ENCODE results near the gene WDR93. TPM values are rescaled to one million over a fixed set of nuclear protein-coding genes. Genes with fewer than 3 reads are reported as not detected.

WDR93 gene
- total and polyA plus RNA-seq, 12 donors = 0.09 to 0.15 (median 0.15) TPM; not detected in 9

DNA sequence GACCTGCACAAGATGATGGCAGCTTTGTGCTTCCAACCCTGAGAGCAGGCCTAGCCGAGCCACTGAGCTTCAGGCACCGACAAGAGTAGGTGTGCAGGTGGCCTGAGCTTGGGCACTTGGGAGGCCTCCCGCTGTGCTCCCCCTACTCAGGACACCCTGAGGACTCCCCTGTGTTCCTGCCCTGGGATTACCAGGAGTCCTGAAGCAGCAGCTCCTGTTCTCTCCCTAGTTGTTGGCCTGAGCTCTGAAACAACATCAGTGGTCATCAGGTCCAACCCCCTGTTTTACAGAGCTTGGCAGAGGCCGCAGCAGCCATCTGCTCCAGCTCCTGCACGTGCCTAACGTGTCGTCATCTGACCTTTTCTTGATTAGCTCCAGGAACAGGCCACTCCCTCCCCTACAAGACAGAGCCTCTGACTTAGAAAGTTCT lies 77.5 kb downstream of the WDR93 start:
- intact Hi-C loops (cut with DNase I) = loop anchor here in 5 of 10 donors (10.0 kb wide), 4 partner anchors 63 to 317 kb away; no protein-coding TSS in a partner anchor
- no peak overlapping the region for H3K4me3 ChIP-seq
- peak overlapping the region in 2 of 10 donors; percentile 9 to 52 for H3K27ac ChIP-seq
- TF ChIP-seq, protein P1, sequence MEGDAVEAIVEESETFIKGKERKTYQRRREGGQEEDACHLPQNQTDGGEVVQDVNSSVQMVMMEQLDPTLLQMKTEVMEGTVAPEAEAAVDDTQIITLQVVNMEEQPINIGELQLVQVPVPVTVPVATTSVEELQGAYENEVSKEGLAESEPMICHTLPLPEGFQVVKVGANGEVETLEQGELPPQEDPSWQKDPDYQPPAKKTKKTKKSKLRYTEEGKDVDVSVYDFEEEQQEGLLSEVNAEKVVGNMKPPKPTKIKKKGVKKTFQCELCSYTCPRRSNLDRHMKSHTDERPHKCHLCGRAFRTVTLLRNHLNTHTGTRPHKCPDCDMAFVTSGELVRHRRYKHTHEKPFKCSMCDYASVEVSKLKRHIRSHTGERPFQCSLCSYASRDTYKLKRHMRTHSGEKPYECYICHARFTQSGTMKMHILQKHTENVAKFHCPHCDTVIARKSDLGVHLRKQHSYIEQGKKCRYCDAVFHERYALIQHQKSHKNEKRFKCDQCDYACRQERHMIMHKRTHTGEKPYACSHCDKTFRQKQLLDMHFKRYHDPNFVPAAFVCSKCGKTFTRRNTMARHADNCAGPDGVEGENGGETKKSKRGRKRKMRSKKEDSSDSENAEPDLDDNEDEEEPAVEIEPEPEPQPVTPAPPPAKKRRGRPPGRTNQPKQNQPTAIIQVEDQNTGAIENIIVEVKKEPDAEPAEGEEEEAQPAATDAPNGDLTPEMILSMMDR (IDR thresholded peaks at IDR 0.05) = no peak
- no peaks in the 10 kb centered on the region for H3K36me3 ChIP-seq
- ATAC-seq = peak; percentile 33 to 84 (median 56)
- no peaks in the 10 kb centered on the region for H3K9me3 ChIP-seq
- 52 to 56% methylated on average over 7 of the region's 7 CpGs for WGBS, 2 donors
- no peaks in the 10 kb centered on the region for H3K27me3 ChIP-seq
- no peak for DNase-seq
- peaks cover 0 to 16% (median 7%) of the 10 kb centered on the region in 9 donors for H3K4me1 ChIP-seq

DNA sequence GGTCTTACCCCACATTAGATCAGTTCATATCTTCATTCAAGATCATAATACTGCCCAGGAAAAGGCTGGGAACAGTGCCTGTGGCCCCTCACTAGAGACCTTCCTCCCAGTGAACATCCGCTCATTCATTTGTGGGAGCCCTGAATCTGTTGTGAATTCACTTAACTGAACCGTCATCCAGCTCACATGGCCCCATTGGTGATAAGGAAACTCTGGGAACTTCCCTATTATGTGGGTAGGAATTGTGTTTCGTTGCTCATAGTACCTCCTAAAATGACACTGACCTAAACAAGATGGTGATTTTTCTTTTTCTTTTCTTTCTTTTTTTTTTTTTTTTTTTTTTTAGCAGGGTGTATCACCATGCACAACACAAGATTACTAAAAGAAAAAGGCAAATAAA lies 78.8 kb downstream of the WDR93 start:
- Histone ChIP-seq H3K4me3 (no peak overlapping the region), H3K27ac (no peak overlapping the region), H3K27me3 (no peaks in the 10 kb centered on the region), H3K9me3 (no peaks in the 10 kb centered on the region), H3K4me1 (peaks cover 0 to 16% (median 7%) of the 10 kb centered on the region in 9 donors), H3K36me3 (no peaks in the 10 kb centered on the region)
- intact Hi-C loops (cut with DNase I) = loop anchor here in 5 of 10 donors (10.0 kb wide), 4 partner anchors 65 to 315 kb away; no protein-coding TSS in a partner anchor
- no peak for DNase-seq
- ATAC-seq = no peak
- WGBS, 2 donors = 88 to 94% methylated on average over 3 of the region's 3 CpGs
- TF ChIP-seq, protein P1 (IDR thresholded peaks at IDR 0.05) = no peak

DNA sequence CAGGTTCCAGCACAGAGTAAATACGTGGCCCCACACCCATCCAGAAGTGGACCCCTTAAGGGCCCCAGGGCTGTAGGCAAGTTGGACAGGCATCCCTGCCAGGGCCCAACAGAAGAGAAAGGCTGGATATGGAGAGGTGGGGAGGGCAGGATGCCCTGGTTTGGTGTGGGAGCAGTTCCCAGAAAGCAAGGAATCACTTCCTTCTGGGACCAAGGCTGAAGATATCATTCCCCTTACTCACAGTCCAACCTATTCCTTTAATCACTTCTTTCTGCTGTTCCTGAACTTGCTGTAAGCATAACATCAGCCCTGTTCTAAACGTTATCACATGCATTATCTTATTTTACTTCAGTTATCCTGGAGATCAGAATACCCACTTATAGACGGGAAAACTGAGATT lies 79.4 kb downstream of the WDR93 start:
- TF ChIP-seq, protein P1 (IDR thresholded peaks at IDR 0.05) = no peak
- intact Hi-C loops (cut with DNase I) = no loop called here
- ATAC-seq (no peak), DNase-seq (no peak)
- WGBS, 2 donors = 77 to 81% methylated on average over 3 of the region's 3 CpGs
- H3K27ac ChIP-seq = no peak overlapping the region
- peaks cover 0 to 16% (median 7%) of the 10 kb centered on the region in 9 donors for H3K4me1 ChIP-seq
- H3K9me3 ChIP-seq = no peaks in the 10 kb centered on the region
- no peaks in the 10 kb centered on the region for H3K36me3 ChIP-seq
- H3K27me3 ChIP-seq = no peaks in the 10 kb centered on the region
- H3K4me3 ChIP-seq = no peak overlapping the region

DNA sequence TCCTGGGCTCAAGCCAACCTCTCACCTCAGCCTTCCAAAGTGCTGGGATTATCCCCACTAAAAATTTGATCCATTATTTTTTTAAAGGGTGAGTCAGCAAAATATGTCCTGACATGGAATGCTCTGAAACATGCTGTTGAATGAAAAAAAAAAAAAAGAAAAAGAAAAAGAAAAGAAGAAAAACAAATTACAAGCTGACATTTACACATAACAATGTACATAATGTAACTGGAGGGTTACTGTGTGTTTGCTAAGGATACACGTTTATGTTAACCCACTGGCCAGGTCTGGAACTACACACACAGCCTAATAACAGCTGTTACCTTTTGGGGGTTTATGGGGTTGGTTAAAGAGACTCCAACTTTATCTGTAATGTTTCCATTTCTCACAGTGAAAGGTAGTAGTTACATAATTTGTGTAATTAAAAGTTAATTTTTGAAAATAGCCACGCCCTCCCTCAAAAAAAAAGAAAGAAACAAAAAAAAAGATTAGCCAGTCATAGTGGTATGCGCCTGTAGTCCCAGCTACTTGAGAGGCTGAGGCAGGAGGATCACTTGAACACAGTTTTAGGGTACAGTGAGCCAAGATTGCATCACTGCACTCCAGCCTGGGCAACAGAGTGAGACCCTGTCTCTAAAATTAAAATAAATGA lies 82.4 kb downstream of the WDR93 start:
- intact Hi-C loops (cut with DNase I) = no loop called here
- H3K27ac ChIP-seq = no peak overlapping the region
- no peak for DNase-seq
- whole genome bisulfite sequencing, 2 donors = 73 to 74% methylated on average over 3 of the region's 3 CpGs
- no peaks in the 10 kb centered on the region for H3K9me3 ChIP-seq
- ATAC-seq = no peak
- no peak overlapping the region for H3K4me3 ChIP-seq
- H3K4me1 ChIP-seq = peaks cover 7 to 20% (median 15%) of the 10 kb centered on the region in 9 donors
- no peaks in the 10 kb centered on the region for H3K36me3 ChIP-seq
- TF ChIP-seq, protein P1 (IDR thresholded peaks at IDR 0.05) = peak in 2 of 9 donors; percentile 7 to 17
- H3K27me3 ChIP-seq = peaks cover 0 to 14% (median 0%) of the 10 kb centered on the region in 7 donors

Data from heart right ventricle (tissue), 16 donors.